IMR-90 (cell line): ENCODE data around the gene MOB2. TPM values are rescaled to one million over a fixed set of nuclear protein-coding genes. Genes with fewer than 3 reads are reported as not detected.
A peak's percentile ranks its signal among the peaks of the same experiment; 100 is the strongest.

Experiments
- MXI1 ChIP-seq: IDR thresholded peaks from 2 replicates; pipeline ENCODE4 v1.6.1; 2012; ENCODE audit warnings: low read depth, mild to moderate bottlenecking, low read length, moderate library complexity, borderline replicate concordance
- NFE2L2 ChIP-seq: fragments of 150-350 bp; IDR thresholded peaks from 2 replicates; pipeline ENCODE4 v1.6.1; 2016; ENCODE audit warnings: low read depth, mild to moderate bottlenecking, low read length
- RCOR1 ChIP-seq: IDR thresholded peaks from 2 replicates; pipeline ENCODE4 v1.6.1; 2012; ENCODE audit warnings: mild to moderate bottlenecking, low read length, improper control_type of control experiment; ENCODE audit not compliant: insufficient replicate concordance
- polyA plus RNA-seq, 3 experiments: library from polyadenylated mRNA; depleted of rRNA; stranded (reverse); fragments of >200 nt; gene quantifications; 2 replicates each; pipeline ENCODE4 v1.2.3, GENCODE V29; 2012; ENCODE audit warnings: low replicate concordance in 1 of 3
- total RNA-seq: library from RNA; depleted of rRNA; stranded (reverse); fragments of >200 nt; gene quantifications from 2 replicates; pipeline ENCODE4 v1.2.3, GENCODE V29; 2012

The MOB2 gene
- total and polyA plus RNA-seq, 2 of the 4 experiments (the other 2 are of a cell fraction): 23.7 to 36.2 TPM

- TF ChIP-seq MXI1: peak; percentile 32; the same call in 1 of the 2 replicates
- no peak for TF ChIP-seq RCOR1
- no peak for TF ChIP-seq NFE2L2
Measured at GRCh38 chr11:1515082-1516060, 28.8 kb upstream of the MOB2 start (continued).
